ENCODE measurements around the gene MFGE8.

DNA sequence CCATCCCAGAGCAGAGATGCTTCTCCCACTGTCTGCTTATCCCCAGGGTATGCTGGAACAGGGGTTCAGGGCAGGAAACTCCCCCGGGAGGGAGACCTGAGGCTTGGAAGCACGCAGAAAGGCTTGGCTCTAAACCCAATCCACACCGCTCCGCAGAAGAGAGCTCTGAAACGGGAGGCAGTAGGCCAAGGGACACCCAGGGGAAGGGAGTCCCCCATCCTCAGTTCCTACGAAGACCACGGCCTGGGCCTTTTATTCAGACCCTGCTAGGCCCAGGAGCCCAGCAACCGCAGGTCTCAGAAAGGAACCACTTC lies 16.1 kb downstream of the MFGE8 start:
- TF ChIP-seq, protein P1, sequence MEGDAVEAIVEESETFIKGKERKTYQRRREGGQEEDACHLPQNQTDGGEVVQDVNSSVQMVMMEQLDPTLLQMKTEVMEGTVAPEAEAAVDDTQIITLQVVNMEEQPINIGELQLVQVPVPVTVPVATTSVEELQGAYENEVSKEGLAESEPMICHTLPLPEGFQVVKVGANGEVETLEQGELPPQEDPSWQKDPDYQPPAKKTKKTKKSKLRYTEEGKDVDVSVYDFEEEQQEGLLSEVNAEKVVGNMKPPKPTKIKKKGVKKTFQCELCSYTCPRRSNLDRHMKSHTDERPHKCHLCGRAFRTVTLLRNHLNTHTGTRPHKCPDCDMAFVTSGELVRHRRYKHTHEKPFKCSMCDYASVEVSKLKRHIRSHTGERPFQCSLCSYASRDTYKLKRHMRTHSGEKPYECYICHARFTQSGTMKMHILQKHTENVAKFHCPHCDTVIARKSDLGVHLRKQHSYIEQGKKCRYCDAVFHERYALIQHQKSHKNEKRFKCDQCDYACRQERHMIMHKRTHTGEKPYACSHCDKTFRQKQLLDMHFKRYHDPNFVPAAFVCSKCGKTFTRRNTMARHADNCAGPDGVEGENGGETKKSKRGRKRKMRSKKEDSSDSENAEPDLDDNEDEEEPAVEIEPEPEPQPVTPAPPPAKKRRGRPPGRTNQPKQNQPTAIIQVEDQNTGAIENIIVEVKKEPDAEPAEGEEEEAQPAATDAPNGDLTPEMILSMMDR (IDR thresholded peaks at IDR 0.05): no peak
- TF ChIP-seq POLR2A (IDR thresholded peaks at IDR 0.05) (no peak), POLR2AphosphoS5 (IDR thresholded peaks at IDR 0.05) (no peak)
